MM.1S (cell line): ENCODE results near the gene RNF144B.

Experiments used
- EZH2 ChIP-seq: fragments of 300-600 bp; sonication (generic); optimal IDR thresholded peaks from 2 replicates; pipeline ENCODE3; 2017; ENCODE audit warnings: low read depth, mild to moderate bottlenecking, antibody characterized with exemption, low read length, mixed read lengths
- TF ChIP-seq, protein P1 (sequence below): fragments of 300-600 bp; sonication (generic); IDR thresholded peaks from 2 replicates; pipeline ENCODE4 v1.5.1; 2016; ENCODE audit warnings: antibody characterized with exemption, low read length, mixed read lengths

DNA sequence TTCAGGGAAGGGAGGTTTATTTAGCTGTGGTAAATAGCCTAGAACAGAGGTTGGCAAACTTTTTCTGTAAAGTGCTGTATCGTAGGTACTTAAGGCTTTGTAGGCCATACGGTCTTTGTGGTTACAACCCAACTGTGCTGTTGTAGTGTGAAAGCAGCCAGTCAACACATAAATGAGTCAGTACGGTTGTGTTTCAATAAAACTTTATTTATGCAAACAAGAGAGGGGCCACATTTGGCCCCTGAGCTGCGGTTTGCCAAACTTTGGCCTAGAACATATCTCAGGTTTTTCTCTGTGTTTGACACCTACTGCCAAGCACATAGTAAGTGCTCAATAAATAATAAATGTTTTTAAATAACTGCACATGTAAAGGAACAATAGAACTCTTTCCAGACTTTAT is 102.2 kb downstream of the RNF144B start:
- TF ChIP-seq EZH2, result no peak
- TF ChIP-seq, protein P1, sequence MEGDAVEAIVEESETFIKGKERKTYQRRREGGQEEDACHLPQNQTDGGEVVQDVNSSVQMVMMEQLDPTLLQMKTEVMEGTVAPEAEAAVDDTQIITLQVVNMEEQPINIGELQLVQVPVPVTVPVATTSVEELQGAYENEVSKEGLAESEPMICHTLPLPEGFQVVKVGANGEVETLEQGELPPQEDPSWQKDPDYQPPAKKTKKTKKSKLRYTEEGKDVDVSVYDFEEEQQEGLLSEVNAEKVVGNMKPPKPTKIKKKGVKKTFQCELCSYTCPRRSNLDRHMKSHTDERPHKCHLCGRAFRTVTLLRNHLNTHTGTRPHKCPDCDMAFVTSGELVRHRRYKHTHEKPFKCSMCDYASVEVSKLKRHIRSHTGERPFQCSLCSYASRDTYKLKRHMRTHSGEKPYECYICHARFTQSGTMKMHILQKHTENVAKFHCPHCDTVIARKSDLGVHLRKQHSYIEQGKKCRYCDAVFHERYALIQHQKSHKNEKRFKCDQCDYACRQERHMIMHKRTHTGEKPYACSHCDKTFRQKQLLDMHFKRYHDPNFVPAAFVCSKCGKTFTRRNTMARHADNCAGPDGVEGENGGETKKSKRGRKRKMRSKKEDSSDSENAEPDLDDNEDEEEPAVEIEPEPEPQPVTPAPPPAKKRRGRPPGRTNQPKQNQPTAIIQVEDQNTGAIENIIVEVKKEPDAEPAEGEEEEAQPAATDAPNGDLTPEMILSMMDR, result no peak
